Effector memory CD4-positive, alpha-beta T cell (primary cell): ENCODE results near the gene MACROD2.

Source experiments
- DNase-seq, 3 donors: peaks; one replicate each; pipeline ENCODE4 v3.0.0-alpha.2; 2020
- H3K27ac ChIP-seq: 2 replicates; pipeline ENCODE4 v1.7.0; 2013; ENCODE audit warnings: mild to moderate bottlenecking, low read length, moderate library complexity; ENCODE audit not compliant: insufficient read depth, poor library complexity, severe bottlenecking
- H3K27me3 ChIP-seq: replicated peaks from 2 replicates; pipeline ENCODE4 v1.7.0; 2013; ENCODE audit warnings: mild to moderate bottlenecking, low read length; ENCODE audit not compliant: insufficient read depth, control insufficient read depth, poor library complexity, severe bottlenecking
- H3K36me3 ChIP-seq: 2 replicates; pipeline ENCODE4 v1.7.0; 2013; ENCODE audit warnings: mild to moderate bottlenecking, low read length, moderate library complexity; ENCODE audit not compliant: control insufficient read depth, insufficient read depth
- H3K4me1 ChIP-seq: 2 replicates; pipeline ENCODE4 v1.7.0; 2013; ENCODE audit warnings: low read length, mild to moderate bottlenecking; ENCODE audit not compliant: control insufficient read depth, insufficient read depth, poor library complexity, severe bottlenecking
- H3K4me3 ChIP-seq: 2 replicates; pipeline ENCODE4 v1.7.0; 2013; ENCODE audit warnings: low read length, low read depth, mild to moderate bottlenecking; ENCODE audit not compliant: insufficient read depth, poor library complexity, severe bottlenecking
- H3K9me3 ChIP-seq: 2 replicates; pipeline ENCODE4 v1.7.0; 2013; ENCODE audit warnings: mild to moderate bottlenecking, low read length, moderate library complexity; ENCODE audit not compliant: control insufficient read depth

Gene MACROD2

GRCh38 chr20:14098261-14098660 is 102.9 kb downstream of the MACROD2 start:
- no peaks in the 10 kb centered on the region for H3K36me3 ChIP-seq
- no peak overlapping the region for H3K4me3 ChIP-seq
- H3K4me1 ChIP-seq = no peaks in the 10 kb centered on the region
- no peak overlapping the region for H3K27ac ChIP-seq
- no peaks in the 10 kb centered on the region for H3K27me3 ChIP-seq
- no peak for DNase-seq
- H3K9me3 ChIP-seq = no peaks in the 10 kb centered on the region

- no peak overlapping the region for H3K27ac ChIP-seq
- no peaks in the 10 kb centered on the region for H3K27me3 ChIP-seq
- no peak for DNase-seq
- no peak overlapping the region for H3K4me3 ChIP-seq
- H3K4me1 ChIP-seq = no peaks in the 10 kb centered on the region
- no peaks in the 10 kb centered on the region for H3K36me3 ChIP-seq
- H3K9me3 ChIP-seq = no peaks in the 10 kb centered on the region
Observed at GRCh38 chr20:14113416-14113815, 118.1 kb downstream of the MACROD2 start.

GRCh38 chr20:14114065-14114704 is 118.9 kb downstream of the MACROD2 start:
- no peak for DNase-seq
- Histone ChIP-seq H3K4me1 (no peaks in the 10 kb centered on the region), H3K4me3 (no peak overlapping the region), H3K27ac (no peak overlapping the region), H3K27me3 (no peaks in the 10 kb centered on the region), H3K36me3 (no peaks in the 10 kb centered on the region), H3K9me3 (no peaks in the 10 kb centered on the region)

- Histone ChIP-seq H3K27ac (no peak overlapping the region), H3K4me3 (no peak overlapping the region), H3K27me3 (no peaks in the 10 kb centered on the region), H3K9me3 (no peaks in the 10 kb centered on the region), H3K4me1 (no peaks in the 10 kb centered on the region), H3K36me3 (no peaks in the 10 kb centered on the region)
- no peak for DNase-seq
Observed at GRCh38 chr20:14116037-14116436, 120.7 kb downstream of the MACROD2 start.

GRCh38 chr20:14117768-14118167 is 122.5 kb downstream of the MACROD2 start:
- Histone ChIP-seq H3K27ac (no peak overlapping the region), H3K9me3 (no peaks in the 10 kb centered on the region), H3K36me3 (no peaks in the 10 kb centered on the region), H3K4me1 (no peaks in the 10 kb centered on the region), H3K27me3 (no peaks in the 10 kb centered on the region), H3K4me3 (no peak overlapping the region)
- DNase-seq = no peak

- H3K4me1 ChIP-seq = no peaks in the 10 kb centered on the region
- H3K9me3 ChIP-seq = no peaks in the 10 kb centered on the region
- H3K4me3 ChIP-seq = no peak overlapping the region
- DNase-seq = no peak
- H3K36me3 ChIP-seq = no peaks in the 10 kb centered on the region
- no peak overlapping the region for H3K27ac ChIP-seq
- H3K27me3 ChIP-seq = no peaks in the 10 kb centered on the region
Observed at GRCh38 chr20:14126856-14127255, 131.5 kb downstream of the MACROD2 start.

- no peak for DNase-seq
- Histone ChIP-seq H3K4me1 (no peaks in the 10 kb centered on the region), H3K9me3 (no peaks in the 10 kb centered on the region), H3K4me3 (no peak overlapping the region), H3K36me3 (no peaks in the 10 kb centered on the region), H3K27me3 (no peaks in the 10 kb centered on the region), H3K27ac (no peak overlapping the region)
Observed at GRCh38 chr20:14127514-14128223, 132.4 kb downstream of the MACROD2 start.

- H3K4me3 ChIP-seq = no peak overlapping the region
Observed at GRCh38 chr20:14134004-14134403, 138.7 kb downstream of the MACROD2 start.

GRCh38 chr20:14142171-14142570 is 146.9 kb downstream of the MACROD2 start:
- Histone ChIP-seq H3K27ac (no peak overlapping the region), H3K4me3 (no peak overlapping the region), H3K4me1 (no peaks in the 10 kb centered on the region), H3K27me3 (no peaks in the 10 kb centered on the region), H3K36me3 (no peaks in the 10 kb centered on the region), H3K9me3 (no peaks in the 10 kb centered on the region)
- no peak for DNase-seq

More at GRCh38 chr20:14134004-14134403, 138.7 kb downstream of the MACROD2 start:
- Histone ChIP-seq H3K27ac (no peak overlapping the region), H3K9me3 (no peaks in the 10 kb centered on the region), H3K4me1 (no peaks in the 10 kb centered on the region), H3K36me3 (no peaks in the 10 kb centered on the region), H3K27me3 (no peaks in the 10 kb centered on the region)
- DNase-seq = no peak

- H3K4me3 ChIP-seq = no peak overlapping the region
- no peaks in the 10 kb centered on the region for H3K4me1 ChIP-seq
- no peaks in the 10 kb centered on the region for H3K27me3 ChIP-seq
- DNase-seq = no peak
- H3K27ac ChIP-seq = no peak overlapping the region
- no peaks in the 10 kb centered on the region for H3K36me3 ChIP-seq
- H3K9me3 ChIP-seq = no peaks in the 10 kb centered on the region
Observed at GRCh38 chr20:14142964-14143627, 147.8 kb downstream of the MACROD2 start.
